SK-N-SH treated with all-trans-retinoic acid at 6 μM for 48 hours (cell line): ENCODE data around the gene TMEM139.

Experiments used
- ATAC-seq: fragments of 200-7000 bp; cut with Tn5 transposase; 3 replicates; pipeline ENCODE4 v1.9.1; 2020; ENCODE audit warnings: mild to moderate bottlenecking, moderate library complexity
- ARNTL ChIP-seq: fragments of 450-650 bp; formaldehyde crosslinking; IDR thresholded peaks from 2 replicates; pipeline ENCODE4 v1.5.0; 2020; ENCODE audit warnings: low read depth, mild to moderate bottlenecking, moderate library complexity, borderline replicate concordance
- CSDC2 ChIP-seq: fragments of 250-450 bp; sonication (Bioruptor Pico); IDR thresholded peaks from 2 replicates; pipeline ENCODE4 v1.5.0; 2020; ENCODE audit warnings: mild to moderate bottlenecking, moderate library complexity
- ESRRG ChIP-seq: fragments of 250-450 bp; sonication (Bioruptor Pico); IDR thresholded peaks from 2 replicates; pipeline ENCODE4 v1.6.1; 2021; ENCODE audit warnings: mild to moderate bottlenecking
- GLIS3 ChIP-seq: fragments of 250-450 bp; sonication (Bioruptor Pico); IDR thresholded peaks from 2 replicates; pipeline ENCODE4 v1.5.0; 2020; ENCODE audit warnings: mild to moderate bottlenecking, moderate library complexity
- ISL1 ChIP-seq: fragments of 250-450 bp; sonication (Bioruptor Pico); IDR thresholded peaks from 2 replicates; pipeline ENCODE4 v2.1.2; 2022; ENCODE audit warnings: mild to moderate bottlenecking, moderate library complexity
- OSR1 ChIP-seq: fragments of 250-450 bp; sonication (Bioruptor Pico); IDR thresholded peaks from 2 replicates; pipeline ENCODE4 v1.8.0; 2022; ENCODE audit warnings: moderate library complexity, mild to moderate bottlenecking, inconsistent platforms
- RARB ChIP-seq: fragments of 250-450 bp; sonication (Bioruptor Pico); IDR thresholded peaks from 2 replicates; pipeline ENCODE4 v1.8.0; 2021; ENCODE audit warnings: mild to moderate bottlenecking, moderate library complexity
- SNAI2 ChIP-seq: fragments of 250-450 bp; sonication (Bioruptor Pico); IDR thresholded peaks from 2 replicates; pipeline ENCODE4 v1.5.0; 2020; ENCODE audit warnings: mild to moderate bottlenecking, moderate library complexity
- TCF4 ChIP-seq: fragments of 250-450 bp; sonication (Bioruptor Pico); IDR thresholded peaks from 2 replicates; pipeline ENCODE4 v1.8.0; 2021; ENCODE audit warnings: mild to moderate bottlenecking, moderate library complexity, borderline replicate concordance
- TOX ChIP-seq: fragments of 250-450 bp; sonication (Bioruptor Pico); IDR thresholded peaks from 2 replicates; pipeline ENCODE4 v1.8.0; 2021; ENCODE audit warnings: mild to moderate bottlenecking, moderate library complexity, borderline replicate concordance
- ZC3H10 ChIP-seq: fragments of 250-450 bp; sonication (Bioruptor Pico); IDR thresholded peaks from 2 replicates; pipeline ENCODE4 v1.5.1; 2021; ENCODE audit warnings: mild to moderate bottlenecking, moderate library complexity
- ZFP30 ChIP-seq: fragments of 450-650 bp; formaldehyde crosslinking; IDR thresholded peaks from 2 replicates; pipeline ENCODE4 v1.5.0; 2022; ENCODE audit warnings: mild to moderate bottlenecking, moderate library complexity
- ZNF565 ChIP-seq: fragments of 450-650 bp; formaldehyde crosslinking; conservative IDR thresholded peaks from 2 replicates; pipeline ENCODE4 v1.5.0; 2020; ENCODE audit warnings: low read depth, mild to moderate bottlenecking, moderate library complexity
- ZNF70 ChIP-seq: fragments of 450-650 bp; formaldehyde crosslinking; IDR thresholded peaks from 2 replicates; pipeline ENCODE4 v1.5.0; 2020; ENCODE audit warnings: mild to moderate bottlenecking, moderate library complexity
- ZNF8 ChIP-seq: fragments of 450-650 bp; formaldehyde crosslinking; IDR thresholded peaks from 2 replicates; pipeline ENCODE4 v1.5.0; 2020; ENCODE audit warnings: mild to moderate bottlenecking, moderate library complexity
- TF ChIP-seq, protein P1 (sequence below): fragments of 250-450 bp; sonication (Bioruptor Pico); IDR thresholded peaks from 2 replicates; pipeline ENCODE4 v1.5.1; 2021; ENCODE audit warnings: mild to moderate bottlenecking, moderate library complexity
- TF ChIP-seq, protein P2 (sequence below): fragments of 250-450 bp; sonication (Bioruptor Pico); IDR thresholded peaks from 2 replicates; pipeline ENCODE4 v1.5.0; 2020; ENCODE audit warnings: mild to moderate bottlenecking, moderate library complexity
- TF ChIP-seq, protein P3 (sequence below): fragments of 250-450 bp; sonication (Bioruptor Pico); IDR thresholded peaks from 2 replicates; pipeline ENCODE4 v1.8.0; 2021; ENCODE audit warnings: low read depth, mild to moderate bottlenecking, moderate library complexity, borderline replicate concordance
- TF ChIP-seq, protein P4 (sequence below): fragments of 250-450 bp; sonication (Bioruptor Pico); IDR thresholded peaks from 2 replicates; pipeline ENCODE4 v1.5.1; 2020; ENCODE audit warnings: low read depth, mild to moderate bottlenecking, moderate library complexity
- TF ChIP-seq, protein P5 (sequence below): fragments of 250-450 bp; sonication (Bioruptor Pico); IDR thresholded peaks from 2 replicates; pipeline ENCODE4 v1.8.0; 2020; ENCODE audit warnings: mild to moderate bottlenecking, moderate library complexity, borderline replicate concordance

The TMEM139 gene

DNA sequence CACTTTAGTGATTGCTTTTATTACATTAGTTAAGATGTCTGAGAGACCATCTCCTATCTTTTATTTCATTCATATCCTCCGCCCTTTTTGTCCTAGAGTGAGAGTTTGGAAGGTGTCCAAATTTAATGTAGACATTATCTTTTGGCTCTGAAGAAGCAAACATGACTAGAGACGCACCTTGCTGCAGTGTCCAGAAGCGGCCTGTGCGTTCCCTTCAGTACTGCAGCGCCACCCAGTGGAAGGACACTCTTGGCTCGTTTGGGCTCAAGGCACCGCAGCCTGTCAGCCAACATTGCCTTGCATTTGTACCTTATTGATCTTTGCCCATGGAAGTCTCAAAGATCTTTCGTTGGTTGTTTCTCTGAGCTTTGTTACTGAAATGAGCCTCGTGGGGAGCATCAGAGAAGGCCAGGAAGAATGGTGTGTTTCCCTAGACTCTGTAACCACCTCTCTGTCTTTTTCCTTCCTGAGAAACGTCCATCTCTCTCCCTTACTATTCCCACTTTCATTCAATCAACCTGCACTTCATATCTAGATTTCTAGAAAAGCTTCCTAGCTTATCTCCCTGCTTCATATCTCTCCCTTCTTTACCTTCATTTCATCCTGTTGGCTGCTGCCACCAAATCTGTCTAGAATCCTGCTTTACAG is 20.8 kb downstream of the TMEM139 start:
- ATAC-seq: peak; percentile 89
- TF ChIP-seq ZNF70 (no peak), SNAI2 (CRISPR knock-in tag) (no peak), GLIS3 (CRISPR knock-in tag) (no peak), ZFP30 (CRISPR knock-in tag) (no peak), ZNF8 (CRISPR knock-in tag) (no peak), ISL1 (CRISPR knock-in tag) (peak; percentile 45)
- TF ChIP-seq, protein P1, sequence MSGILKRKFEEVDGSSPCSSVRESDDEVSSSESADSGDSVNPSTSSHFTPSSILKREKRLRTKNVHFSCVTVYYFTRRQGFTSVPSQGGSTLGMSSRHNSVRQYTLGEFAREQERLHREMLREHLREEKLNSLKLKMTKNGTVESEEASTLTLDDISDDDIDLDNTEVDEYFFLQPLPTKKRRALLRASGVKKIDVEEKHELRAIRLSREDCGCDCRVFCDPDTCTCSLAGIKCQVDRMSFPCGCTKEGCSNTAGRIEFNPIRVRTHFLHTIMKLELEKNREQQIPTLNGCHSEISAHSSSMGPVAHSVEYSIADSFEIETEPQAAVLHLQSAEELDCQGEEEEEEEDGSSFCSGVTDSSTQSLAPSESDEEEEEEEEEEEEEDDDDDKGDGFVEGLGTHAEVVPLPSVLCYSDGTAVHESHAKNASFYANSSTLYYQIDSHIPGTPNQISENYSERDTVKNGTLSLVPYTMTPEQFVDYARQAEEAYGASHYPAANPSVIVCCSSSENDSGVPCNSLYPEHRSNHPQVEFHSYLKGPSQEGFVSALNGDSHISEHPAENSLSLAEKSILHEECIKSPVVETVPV (CRISPR knock-in tag): no peak
- TF ChIP-seq, protein P2, sequence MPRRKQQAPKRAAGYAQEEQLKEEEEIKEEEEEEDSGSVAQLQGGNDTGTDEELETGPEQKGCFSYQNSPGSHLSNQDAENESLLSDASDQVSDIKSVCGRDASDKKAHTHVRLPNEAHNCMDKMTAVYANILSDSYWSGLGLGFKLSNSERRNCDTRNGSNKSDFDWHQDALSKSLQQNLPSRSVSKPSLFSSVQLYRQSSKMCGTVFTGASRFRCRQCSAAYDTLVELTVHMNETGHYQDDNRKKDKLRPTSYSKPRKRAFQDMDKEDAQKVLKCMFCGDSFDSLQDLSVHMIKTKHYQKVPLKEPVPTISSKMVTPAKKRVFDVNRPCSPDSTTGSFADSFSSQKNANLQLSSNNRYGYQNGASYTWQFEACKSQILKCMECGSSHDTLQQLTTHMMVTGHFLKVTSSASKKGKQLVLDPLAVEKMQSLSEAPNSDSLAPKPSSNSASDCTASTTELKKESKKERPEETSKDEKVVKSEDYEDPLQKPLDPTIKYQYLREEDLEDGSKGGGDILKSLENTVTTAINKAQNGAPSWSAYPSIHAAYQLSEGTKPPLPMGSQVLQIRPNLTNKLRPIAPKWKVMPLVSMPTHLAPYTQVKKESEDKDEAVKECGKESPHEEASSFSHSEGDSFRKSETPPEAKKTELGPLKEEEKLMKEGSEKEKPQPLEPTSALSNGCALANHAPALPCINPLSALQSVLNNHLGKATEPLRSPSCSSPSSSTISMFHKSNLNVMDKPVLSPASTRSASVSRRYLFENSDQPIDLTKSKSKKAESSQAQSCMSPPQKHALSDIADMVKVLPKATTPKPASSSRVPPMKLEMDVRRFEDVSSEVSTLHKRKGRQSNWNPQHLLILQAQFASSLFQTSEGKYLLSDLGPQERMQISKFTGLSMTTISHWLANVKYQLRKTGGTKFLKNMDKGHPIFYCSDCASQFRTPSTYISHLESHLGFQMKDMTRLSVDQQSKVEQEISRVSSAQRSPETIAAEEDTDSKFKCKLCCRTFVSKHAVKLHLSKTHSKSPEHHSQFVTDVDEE (CRISPR knock-in tag): no peak

DNA sequence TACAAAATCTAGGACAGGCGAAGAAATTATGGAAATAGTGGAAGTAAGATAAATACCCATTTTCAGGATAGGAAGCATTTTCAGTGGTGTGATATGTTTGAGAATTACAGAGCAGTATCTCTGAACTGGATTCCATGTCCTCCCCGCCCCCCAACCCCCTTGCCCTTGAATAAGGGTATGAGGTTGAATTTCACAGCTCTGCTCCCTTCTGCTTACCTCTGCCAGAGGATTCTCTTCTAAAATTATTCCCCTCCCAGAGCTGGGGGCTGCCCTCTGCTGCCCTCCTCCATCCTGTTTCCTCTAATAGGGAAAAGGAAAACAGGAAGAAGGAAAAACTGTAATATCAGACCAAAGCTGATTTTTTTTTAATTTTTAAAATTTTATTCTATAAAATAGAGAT is 23.9 kb downstream of the TMEM139 start:
- ATAC-seq: no peak
- TF ChIP-seq TOX: no peak
- TF ChIP-seq ZNF70: no peak
- TF ChIP-seq, protein P2 (CRISPR knock-in tag): no peak
- no peak for TF ChIP-seq ISL1 (CRISPR knock-in tag)
- no peak for TF ChIP-seq GLIS3 (CRISPR knock-in tag)
- TF ChIP-seq ZC3H10 (CRISPR knock-in tag): no peak
- TF ChIP-seq, protein P3, sequence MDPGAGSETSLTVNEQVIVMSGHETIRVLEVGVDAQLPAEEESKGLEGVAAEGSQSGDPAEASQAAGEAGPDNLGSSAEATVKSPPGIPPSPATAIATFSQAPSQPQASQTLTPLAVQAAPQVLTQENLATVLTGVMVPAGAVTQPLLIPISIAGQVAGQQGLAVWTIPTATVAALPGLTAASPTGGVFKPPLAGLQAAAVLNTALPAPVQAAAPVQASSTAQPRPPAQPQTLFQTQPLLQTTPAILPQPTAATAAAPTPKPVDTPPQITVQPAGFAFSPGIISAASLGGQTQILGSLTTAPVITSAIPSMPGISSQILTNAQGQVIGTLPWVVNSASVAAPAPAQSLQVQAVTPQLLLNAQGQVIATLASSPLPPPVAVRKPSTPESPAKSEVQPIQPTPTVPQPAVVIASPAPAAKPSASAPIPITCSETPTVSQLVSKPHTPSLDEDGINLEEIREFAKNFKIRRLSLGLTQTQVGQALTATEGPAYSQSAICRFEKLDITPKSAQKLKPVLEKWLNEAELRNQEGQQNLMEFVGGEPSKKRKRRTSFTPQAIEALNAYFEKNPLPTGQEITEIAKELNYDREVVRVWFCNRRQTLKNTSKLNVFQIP: no peak

DNA sequence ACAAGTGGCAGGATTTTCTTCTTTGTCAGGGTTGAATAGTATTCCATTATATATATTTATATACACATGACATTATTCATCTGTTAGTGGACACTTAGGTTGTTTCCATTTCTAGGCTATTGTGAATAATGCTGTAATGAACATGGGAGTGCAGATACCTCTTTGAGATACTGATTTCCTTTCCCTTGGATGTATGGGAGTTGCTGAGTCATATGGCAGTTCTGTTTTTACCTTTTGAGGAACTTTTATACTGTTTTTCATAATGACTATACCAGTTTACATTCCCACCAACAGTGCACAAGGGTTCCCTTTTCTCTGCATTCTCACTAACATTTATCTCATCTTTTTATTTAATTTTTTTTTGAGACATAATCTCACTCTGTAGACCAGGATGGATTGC is 29.4 kb downstream of the TMEM139 start:
- no peak for ATAC-seq

More for the DNA sequence above, 29.4 kb downstream of the TMEM139 start:
- TF ChIP-seq ZNF565 (no peak), TOX (no peak), RARB (CRISPR knock-in tag) (no peak), OSR1 (no peak), CSDC2 (no peak), GLIS3 (CRISPR knock-in tag) (no peak), ISL1 (CRISPR knock-in tag) (no peak), ZNF70 (no peak), ARNTL (CRISPR knock-in tag) (no peak), ESRRG (CRISPR knock-in tag) (no peak), TCF4 (CRISPR knock-in tag) (no peak), ZC3H10 (CRISPR knock-in tag) (no peak), ZFP30 (CRISPR knock-in tag) (no peak)
- TF ChIP-seq, protein P1 (CRISPR knock-in tag): no peak
- TF ChIP-seq, protein P4, sequence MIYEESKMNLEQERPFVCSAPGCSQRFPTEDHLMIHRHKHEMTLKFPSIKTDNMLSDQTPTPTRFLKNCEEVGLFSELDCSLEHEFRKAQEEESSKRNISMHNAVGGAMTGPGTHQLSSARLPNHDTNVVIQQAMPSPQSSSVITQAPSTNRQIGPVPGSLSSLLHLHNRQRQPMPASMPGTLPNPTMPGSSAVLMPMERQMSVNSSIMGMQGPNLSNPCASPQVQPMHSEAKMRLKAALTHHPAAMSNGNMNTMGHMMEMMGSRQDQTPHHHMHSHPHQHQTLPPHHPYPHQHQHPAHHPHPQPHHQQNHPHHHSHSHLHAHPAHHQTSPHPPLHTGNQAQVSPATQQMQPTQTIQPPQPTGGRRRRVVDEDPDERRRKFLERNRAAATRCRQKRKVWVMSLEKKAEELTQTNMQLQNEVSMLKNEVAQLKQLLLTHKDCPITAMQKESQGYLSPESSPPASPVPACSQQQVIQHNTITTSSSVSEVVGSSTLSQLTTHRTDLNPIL (CRISPR knock-in tag): no peak
- TF ChIP-seq, protein P2 (CRISPR knock-in tag): no peak
- TF ChIP-seq, protein P5, sequence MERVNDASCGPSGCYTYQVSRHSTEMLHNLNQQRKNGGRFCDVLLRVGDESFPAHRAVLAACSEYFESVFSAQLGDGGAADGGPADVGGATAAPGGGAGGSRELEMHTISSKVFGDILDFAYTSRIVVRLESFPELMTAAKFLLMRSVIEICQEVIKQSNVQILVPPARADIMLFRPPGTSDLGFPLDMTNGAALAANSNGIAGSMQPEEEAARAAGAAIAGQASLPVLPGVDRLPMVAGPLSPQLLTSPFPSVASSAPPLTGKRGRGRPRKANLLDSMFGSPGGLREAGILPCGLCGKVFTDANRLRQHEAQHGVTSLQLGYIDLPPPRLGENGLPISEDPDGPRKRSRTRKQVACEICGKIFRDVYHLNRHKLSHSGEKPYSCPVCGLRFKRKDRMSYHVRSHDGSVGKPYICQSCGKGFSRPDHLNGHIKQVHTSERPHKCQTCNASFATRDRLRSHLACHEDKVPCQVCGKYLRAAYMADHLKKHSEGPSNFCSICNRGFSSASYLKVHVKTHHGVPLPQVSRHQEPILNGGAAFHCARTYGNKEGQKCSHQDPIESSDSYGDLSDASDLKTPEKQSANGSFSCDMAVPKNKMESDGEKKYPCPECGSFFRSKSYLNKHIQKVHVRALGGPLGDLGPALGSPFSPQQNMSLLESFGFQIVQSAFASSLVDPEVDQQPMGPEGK: no peak
- TF ChIP-seq, all 23 proteins: peak for 0
